Measurements from ENCODE around the gene GNG12. TPM values are rescaled to one million over a fixed set of nuclear protein-coding genes. Genes with fewer than 3 reads are reported as not detected.
"Not testable (repeated sequence)": the region's sequence is repeated elsewhere in the genome, so short reads cannot be mapped to it uniquely, and the experiment has no call there.

GNG12 gene
- total RNA-seq, 1 donor from 2014 or later = 0.05 TPM

GRCh38 chr1:67735806-67736627, 97.2 kb downstream of the GNG12 start:
- intact Hi-C loops (cut with micrococcal nuclease) = loop anchor here (1.0 kb wide), 1 partner anchor 51 kb away; the partner anchor contains the start of gene GADD45A

- intact Hi-C loops (cut with micrococcal nuclease) = no loop called here
These were observed 98.1 kb downstream of the GNG12 start for GRCh38 chr1:67735206-67735605.

- intact Hi-C loops (cut with micrococcal nuclease) = no loop called here
These were observed 99.0 kb downstream of the GNG12 start for GRCh38 chr1:67734323-67734690.

GRCh38 chr1:67733681-67734322, 99.5 kb downstream of the GNG12 start:
- intact Hi-C loops (cut with micrococcal nuclease) = no loop called here

- intact Hi-C loops (cut with micrococcal nuclease) = no loop called here
These were observed 100.5 kb downstream of the GNG12 start for GRCh38 chr1:67732750-67733151.

- intact Hi-C loops (cut with micrococcal nuclease) = no loop called here
These were observed 101.9 kb downstream of the GNG12 start for GRCh38 chr1:67731322-67731721.

GRCh38 chr1:67730312-67730711, 103.0 kb downstream of the GNG12 start:
- intact Hi-C loops (cut with micrococcal nuclease) = not testable (repeated sequence)

- intact Hi-C loops (cut with micrococcal nuclease) = no loop called here
These were observed 103.4 kb downstream of the GNG12 start for GRCh38 chr1:67729872-67730271.

- intact Hi-C loops (cut with micrococcal nuclease) = no loop called here
These were observed 107.0 kb downstream of the GNG12 start for GRCh38 chr1:67726224-67726623.

GRCh38 chr1:67724928-67725560, 108.2 kb downstream of the GNG12 start:
- intact Hi-C loops (cut with micrococcal nuclease) = no loop called here

- intact Hi-C loops (cut with micrococcal nuclease) = no loop called here
These were observed 109.6 kb downstream of the GNG12 start for GRCh38 chr1:67723620-67724019.

GRCh38 chr1:67723126-67723525, 110.1 kb downstream of the GNG12 start:
- intact Hi-C loops (cut with micrococcal nuclease) = no loop called here

- intact Hi-C loops (cut with micrococcal nuclease) = no loop called here
These were observed 110.8 kb downstream of the GNG12 start for GRCh38 chr1:67722292-67722944.

- intact Hi-C loops (cut with micrococcal nuclease) = no loop called here
These were observed 111.5 kb downstream of the GNG12 start for GRCh38 chr1:67721650-67722291.

GRCh38 chr1:67721112-67721511, 112.2 kb downstream of the GNG12 start:
- intact Hi-C loops (cut with micrococcal nuclease) = no loop called here

GRCh38 chr1:67719329-67720196, 113.7 kb downstream of the GNG12 start:
- intact Hi-C loops (cut with micrococcal nuclease) = no loop called here

- intact Hi-C loops (cut with micrococcal nuclease) = no loop called here
These were observed 115.4 kb downstream of the GNG12 start for GRCh38 chr1:67717876-67718275.

- intact Hi-C loops (cut with micrococcal nuclease) = no loop called here
These were observed 116.5 kb downstream of the GNG12 start for GRCh38 chr1:67716800-67717199.

- intact Hi-C loops (cut with micrococcal nuclease) = no loop called here
These were observed 117.4 kb downstream of the GNG12 start for GRCh38 chr1:67715819-67716218.

Data from T-helper 2 cell treated with Interferon-gamma antibody and Interleukin-4, amounts not matched to agents 100 ng/mL and 5 ng/mL, for 36 hours (primary cell).